ENCODE results near the gene GABARAP. TPM values are rescaled to one million over a fixed set of nuclear protein-coding genes. Genes with fewer than 3 reads are reported as not detected.

Gene GABARAP
- total RNA-seq, 1 experiment from 2014 or later, result 301 TPM

GRCh38 chr17:7239091-7240027 lies 2.9 kb downstream of the GABARAP start, which contains the start of gene PHF23:
Gene PHF23 (minus strand): TSS chr17:7239457. CDS start chr17:7239279, 178 bp downstream.
- H3K4me3 ChIP-seq (ENCODE audit: low read length), result peak within 1 kb of the TSS; percentile 98
- peak within 1 kb of the TSS; percentile 100 for H3K9ac ChIP-seq (ENCODE audit: low read length)
- peak; percentile 99 for DNase-seq
- H3K9me3 ChIP-seq (ENCODE audit: low read length), result no peaks in the 10 kb centered on the region
- H3K9me2 ChIP-seq (replicated peaks; ENCODE audit: insufficient read depth, low read length), result no peaks in the 10 kb centered on the region
- H4K20me1 ChIP-seq (ENCODE audit: insufficient read depth, low read depth, low read length), result peaks cover 12% of the 10 kb centered on the region; the same call in 1 of the 2 replicates
- peaks cover 34% of the 10 kb centered on the region for H3K79me2 ChIP-seq (ENCODE audit: low read length)
- H3K4me1 ChIP-seq (ENCODE audit: low read length), result peaks cover 63% of the 10 kb centered on the region
- H3K27ac ChIP-seq (ENCODE audit: low read length), result peak within 1 kb of the TSS; percentile 94
- 0 out of 2 replicates have a peak within 1 kb of the TSS, but pooled peaks have one; percentile 51 for H2AFZ ChIP-seq (ENCODE audit: low read length)
- H3K27me3 ChIP-seq (ENCODE audit: low read length), result no peaks in the 10 kb centered on the region
- peaks cover 12% of the 10 kb centered on the region; the same call in 1 of the 2 replicates for H3K36me3 ChIP-seq (ENCODE audit: insufficient read depth, low read length)
- peak within 1 kb of the TSS; percentile 90 for H3K4me2 ChIP-seq (ENCODE audit: low read depth, low read length, poor library complexity, severe bottlenecking)

GRCh38 chr17:7238420-7239090 lies 3.7 kb downstream of the GABARAP start:
- Histone ChIP-seq H2AFZ (ENCODE audit: low read length) (no peak overlapping the region), H3K27ac (ENCODE audit: low read length) (peak overlapping the region; percentile 94), H3K36me3 (ENCODE audit: insufficient read depth, low read length) (peaks cover 12% of the 10 kb centered on the region; the same call in 1 of the 2 replicates), H3K27me3 (ENCODE audit: low read length) (no peaks in the 10 kb centered on the region), H3K9me3 (ENCODE audit: low read length) (no peaks in the 10 kb centered on the region), H4K20me1 (ENCODE audit: insufficient read depth, low read depth, low read length) (peaks cover 12% of the 10 kb centered on the region; the same call in 1 of the 2 replicates), H3K9ac (ENCODE audit: low read length) (peak overlapping the region; percentile 100), H3K79me2 (ENCODE audit: low read length) (peaks cover 40% of the 10 kb centered on the region), H3K9me2 (replicated peaks; ENCODE audit: insufficient read depth, low read length) (no peaks in the 10 kb centered on the region), H3K4me1 (ENCODE audit: low read length) (peaks cover 63% of the 10 kb centered on the region), H3K4me3 (ENCODE audit: low read length) (peak overlapping the region; percentile 98), H3K4me2 (ENCODE audit: low read depth, low read length, poor library complexity, severe bottlenecking) (peak overlapping the region; percentile 90)
- peak; percentile 78 for DNase-seq

- H3K27me3 ChIP-seq (ENCODE audit: low read length), result no peaks in the 10 kb centered on the region
- peak overlapping the region; percentile 90 for H3K4me2 ChIP-seq (ENCODE audit: low read depth, low read length, poor library complexity, severe bottlenecking)
- H3K9ac ChIP-seq (ENCODE audit: low read length), result peak overlapping the region; percentile 100
- peaks cover 62% of the 10 kb centered on the region for H3K4me1 ChIP-seq (ENCODE audit: low read length)
- peaks cover 47% of the 10 kb centered on the region for H3K79me2 ChIP-seq (ENCODE audit: low read length)
- peaks cover 12% of the 10 kb centered on the region; the same call in 1 of the 2 replicates for H3K36me3 ChIP-seq (ENCODE audit: insufficient read depth, low read length)
- H4K20me1 ChIP-seq (ENCODE audit: insufficient read depth, low read depth, low read length), result peaks cover 12% of the 10 kb centered on the region; the same call in 1 of the 2 replicates
- peak; percentile 90 for DNase-seq
- no peaks in the 10 kb centered on the region for H3K9me3 ChIP-seq (ENCODE audit: low read length)
- H3K9me2 ChIP-seq (replicated peaks; ENCODE audit: insufficient read depth, low read length), result no peaks in the 10 kb centered on the region
- no peak overlapping the region for H2AFZ ChIP-seq (ENCODE audit: low read length)
- H3K4me3 ChIP-seq (ENCODE audit: low read length), result peak overlapping the region; percentile 98
- peak overlapping the region; percentile 94 for H3K27ac ChIP-seq (ENCODE audit: low read length)
These were observed 4.4 kb downstream of the GABARAP start for GRCh38 chr17:7237761-7238419.

- Histone ChIP-seq H4K20me1 (ENCODE audit: insufficient read depth, low read depth, low read length) (peaks cover 12% of the 10 kb centered on the region; the same call in 1 of the 2 replicates), H3K4me1 (ENCODE audit: low read length) (peaks cover 63% of the 10 kb centered on the region), H3K9ac (ENCODE audit: low read length) (peak overlapping the region; percentile 100), H3K9me2 (replicated peaks; ENCODE audit: insufficient read depth, low read length) (no peaks in the 10 kb centered on the region), H3K27me3 (ENCODE audit: low read length) (no peaks in the 10 kb centered on the region), H3K27ac (ENCODE audit: low read length) (peak overlapping the region; percentile 94), H3K9me3 (ENCODE audit: low read length) (no peaks in the 10 kb centered on the region), H2AFZ (ENCODE audit: low read length) (no peak overlapping the region), H3K79me2 (ENCODE audit: low read length) (peaks cover 53% of the 10 kb centered on the region), H3K4me3 (ENCODE audit: low read length) (peak overlapping the region; percentile 98; the same call in 1 of the 2 replicates), H3K36me3 (ENCODE audit: insufficient read depth, low read length) (peaks cover 12% of the 10 kb centered on the region; the same call in 1 of the 2 replicates), H3K4me2 (ENCODE audit: low read depth, low read length, poor library complexity, severe bottlenecking) (peak overlapping the region; percentile 60)
- no peak for DNase-seq
These were observed 4.9 kb downstream of the GABARAP start for GRCh38 chr17:7237266-7237760.

GRCh38 chr17:7236808-7237207 lies 5.4 kb downstream of the GABARAP start:
- no peak overlapping the region for H2AFZ ChIP-seq (ENCODE audit: low read length)
- no peaks in the 10 kb centered on the region for H3K9me3 ChIP-seq (ENCODE audit: low read length)
- H3K4me3 ChIP-seq (ENCODE audit: low read length), result no peak overlapping the region
- H3K4me2 ChIP-seq (ENCODE audit: low read depth, low read length, poor library complexity, severe bottlenecking), result peak overlapping the region; percentile 60
- peak overlapping the region; percentile 94 for H3K27ac ChIP-seq (ENCODE audit: low read length)
- peaks cover 12% of the 10 kb centered on the region; the same call in 1 of the 2 replicates for H3K36me3 ChIP-seq (ENCODE audit: insufficient read depth, low read length)
- peak overlapping the region; percentile 100; the same call in 1 of the 2 replicates for H3K9ac ChIP-seq (ENCODE audit: low read length)
- no peak for DNase-seq
- no peaks in the 10 kb centered on the region for H3K27me3 ChIP-seq (ENCODE audit: low read length)
- peaks cover 68% of the 10 kb centered on the region for H3K4me1 ChIP-seq (ENCODE audit: low read length)
- H4K20me1 ChIP-seq (ENCODE audit: insufficient read depth, low read depth, low read length), result peaks cover 15% of the 10 kb centered on the region; the same call in 1 of the 2 replicates
- H3K9me2 ChIP-seq (replicated peaks; ENCODE audit: insufficient read depth, low read length), result no peaks in the 10 kb centered on the region
- peaks cover 54% of the 10 kb centered on the region for H3K79me2 ChIP-seq (ENCODE audit: low read length)

- peak overlapping the region; percentile 99; the same call in 1 of the 2 replicates for H3K9ac ChIP-seq (ENCODE audit: low read length)
- H3K9me3 ChIP-seq (ENCODE audit: low read length), result no peaks in the 10 kb centered on the region
- no peak overlapping the region for H3K27ac ChIP-seq (ENCODE audit: low read length)
- no peak overlapping the region for H3K4me3 ChIP-seq (ENCODE audit: low read length)
- H4K20me1 ChIP-seq (ENCODE audit: insufficient read depth, low read depth, low read length), result peaks cover 17% of the 10 kb centered on the region; the same call in 1 of the 2 replicates
- H3K9me2 ChIP-seq (replicated peaks; ENCODE audit: insufficient read depth, low read length), result no peaks in the 10 kb centered on the region
- peaks cover 62% of the 10 kb centered on the region for H3K4me1 ChIP-seq (ENCODE audit: low read length)
- no peak overlapping the region for H2AFZ ChIP-seq (ENCODE audit: low read length)
- peak overlapping the region; percentile 98 for H3K4me2 ChIP-seq (ENCODE audit: low read depth, low read length, poor library complexity, severe bottlenecking)
- DNase-seq, result no peak
- no peaks in the 10 kb centered on the region for H3K27me3 ChIP-seq (ENCODE audit: low read length)
- H3K79me2 ChIP-seq (ENCODE audit: low read length), result peaks cover 54% of the 10 kb centered on the region
- peaks cover 12% of the 10 kb centered on the region; the same call in 1 of the 2 replicates for H3K36me3 ChIP-seq (ENCODE audit: insufficient read depth, low read length)
These were observed 6.3 kb downstream of the GABARAP start for GRCh38 chr17:7235693-7236665.
